SK-N-SH treated with all-trans-retinoic acid at 6 μM for 48 hours (cell line): ENCODE results near the gene DMAC2L.

ENCODE experiments used
- OSR1 ChIP-seq: fragments of 250-450 bp; sonication (Bioruptor Pico); IDR thresholded peaks from 2 replicates; pipeline ENCODE4 v1.8.0; 2022; ENCODE audit warnings: moderate library complexity, mild to moderate bottlenecking, inconsistent platforms
- PATZ1 ChIP-seq: fragments of 250-450 bp; sonication (Bioruptor Pico); IDR thresholded peaks from 2 replicates; pipeline ENCODE4 v1.8.0; 2020; ENCODE audit warnings: mild to moderate bottlenecking, moderate library complexity, borderline replicate concordance
- ZNF70 ChIP-seq: fragments of 450-650 bp; formaldehyde crosslinking; IDR thresholded peaks from 2 replicates; pipeline ENCODE4 v1.5.0; 2020; ENCODE audit warnings: mild to moderate bottlenecking, moderate library complexity

GRCh38 chr14:50344876-50345563 is 32.9 kb downstream of the DMAC2L start:
- TF ChIP-seq OSR1 (CRISPR knock-in tag) (no peak), PATZ1 (CRISPR knock-in tag) (no peak), ZNF70 (CRISPR knock-in tag) (no peak)
